GM12892 (cell line): Measurements from ENCODE around the gene RADIL.
"Not testable (repeated sequence)": the region's sequence is repeated elsewhere in the genome, so short reads cannot be mapped to it uniquely, and the experiment has no call there.

Experiments used
- DNase-seq: peaks from one replicate; pipeline ENCODE4 v3.0.0; 2011; ENCODE audit not compliant: insufficient read length
- FAIRE-seq: peaks from 2 replicates; lab custom pipeline; 2011; peaks lifted over from hg19 to GRCh38; lab: Jason Lieb, UNC
- POLR2A ChIP-seq: IDR thresholded peaks from 2 replicates; pipeline ENCODE4 v1.6.1; 2011; ENCODE audit warnings: low read depth, low read length, control low read depth
- POLR2AphosphoS5 ChIP-seq: IDR thresholded peaks from 2 replicates; pipeline ENCODE4 v1.6.1; 2011; ENCODE audit warnings: low read depth, low read length, control low read depth
- TAF1 ChIP-seq: IDR thresholded peaks from 2 replicates; pipeline ENCODE4 v1.6.1; 2011; ENCODE audit warnings: low read depth, mild to moderate bottlenecking, control low read depth, low read length, borderline replicate concordance

The RADIL gene

GRCh38 chr7:4893929-4894475 lies 10.5 kb upstream of the RADIL start:
- DNase-seq (no peak), FAIRE-seq (no peak)
- TF ChIP-seq TAF1, result no peak
- TF ChIP-seq POLR2A, result no peak
- TF ChIP-seq POLR2AphosphoS5, result no peak

GRCh38 chr7:4893188-4893587 lies 9.7 kb upstream of the RADIL start:
- FAIRE-seq, DNase-seq: not testable (repeated sequence)

- not testable (repeated sequence) for DNase-seq, FAIRE-seq
These were observed 8.0 kb upstream of the RADIL start for GRCh38 chr7:4891522-4891921.

DNA sequence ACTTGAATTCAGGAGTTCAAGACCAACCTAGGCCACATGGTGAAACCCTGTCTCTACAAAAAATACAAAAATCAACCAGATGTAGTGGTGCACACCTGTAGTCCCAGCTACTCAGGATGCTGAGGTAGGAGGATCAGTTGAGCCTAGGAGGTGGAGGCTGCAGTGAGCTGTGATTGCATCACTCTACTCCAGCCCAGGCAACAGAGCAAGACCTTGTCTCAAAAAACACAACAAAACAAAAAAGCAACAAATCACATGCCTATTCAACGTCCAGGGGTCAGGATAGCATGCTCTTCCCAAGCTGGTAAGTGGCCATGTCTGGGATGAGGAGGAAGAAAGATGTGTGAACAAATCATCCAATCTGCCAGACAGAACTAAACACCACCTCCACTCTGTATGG lies 6.2 kb upstream of the RADIL start:
- FAIRE-seq (no peak), DNase-seq (no peak)
- no peak for TF ChIP-seq TAF1
- TF ChIP-seq POLR2A, result no peak
- no peak for TF ChIP-seq POLR2AphosphoS5

- no peak for DNase-seq
- no peak for FAIRE-seq
- TF ChIP-seq POLR2A (no peak), POLR2AphosphoS5 (no peak), TAF1 (no peak)
These were observed 4.6 kb upstream of the RADIL start for GRCh38 chr7:4888161-4888560.

- DNase-seq (no peak), FAIRE-seq (no peak)
- TF ChIP-seq TAF1 (no peak), POLR2AphosphoS5 (no peak), POLR2A (no peak)
These were observed 3.2 kb upstream of the RADIL start for GRCh38 chr7:4886671-4887070.

GRCh38 chr7:4885317-4885807 lies 1.8 kb upstream of the RADIL start:
- no peak for FAIRE-seq
- TF ChIP-seq TAF1, result no peak
- no peak for TF ChIP-seq POLR2A
- TF ChIP-seq POLR2AphosphoS5, result no peak
- DNase-seq, result no peak

DNA sequence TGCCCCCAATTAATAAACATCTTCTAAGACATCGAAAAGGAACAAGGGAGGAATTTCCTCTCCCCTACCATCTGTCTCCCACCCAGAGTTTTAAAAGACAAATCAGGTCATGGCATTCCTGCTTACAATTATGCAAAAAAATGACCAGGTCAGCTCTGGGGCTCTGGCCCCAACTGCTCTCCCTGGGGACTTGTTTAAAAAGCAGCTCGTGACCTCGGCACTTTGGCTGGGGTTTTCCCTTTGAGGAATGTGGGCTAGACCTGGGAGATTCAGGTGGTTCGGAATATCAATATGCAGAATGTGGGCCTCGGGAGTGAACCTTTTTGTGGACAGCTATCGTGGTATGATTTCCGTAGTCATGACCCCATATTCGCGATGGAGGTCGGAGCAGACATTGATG lies 648 bp upstream of the RADIL start:
- FAIRE-seq (no peak), DNase-seq (no peak)
- no peak for TF ChIP-seq TAF1
- TF ChIP-seq POLR2A, result no peak
- TF ChIP-seq POLR2AphosphoS5, result no peak

DNA sequence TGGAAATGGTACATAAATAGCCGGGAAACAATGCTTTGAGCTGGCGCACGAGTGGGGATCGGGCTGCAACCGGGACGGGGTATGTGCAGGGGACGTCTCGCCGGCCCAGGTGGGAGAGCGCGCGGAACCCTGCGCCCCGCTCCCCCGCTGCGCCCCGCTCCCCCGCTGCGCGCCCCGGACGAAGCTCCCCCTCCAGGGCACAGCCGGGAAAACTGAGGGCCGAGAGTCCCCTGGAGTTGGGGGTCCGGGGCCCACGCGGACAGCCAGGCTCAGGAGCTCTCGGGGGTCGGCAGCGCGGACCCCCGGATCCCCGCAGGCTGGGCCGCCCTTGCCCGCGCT lies 514 bp downstream of the RADIL start:
- no peak for DNase-seq
- TF ChIP-seq TAF1 (no peak), POLR2A (no peak), POLR2AphosphoS5 (no peak)

GRCh38 chr7:4882169-4883032 lies 1.1 kb downstream of the RADIL start:
- no peak for FAIRE-seq
- TF ChIP-seq POLR2A (no peak), TAF1 (no peak), POLR2AphosphoS5 (no peak)
- no peak for DNase-seq

More for the DNA sequence above, 514 bp downstream of the RADIL start:
- FAIRE-seq, result no peak

GRCh38 chr7:4880218-4880617 lies 3.3 kb downstream of the RADIL start:
- no peak for FAIRE-seq
- TF ChIP-seq POLR2A (no peak), TAF1 (no peak), POLR2AphosphoS5 (no peak)
- no peak for DNase-seq

DNA sequence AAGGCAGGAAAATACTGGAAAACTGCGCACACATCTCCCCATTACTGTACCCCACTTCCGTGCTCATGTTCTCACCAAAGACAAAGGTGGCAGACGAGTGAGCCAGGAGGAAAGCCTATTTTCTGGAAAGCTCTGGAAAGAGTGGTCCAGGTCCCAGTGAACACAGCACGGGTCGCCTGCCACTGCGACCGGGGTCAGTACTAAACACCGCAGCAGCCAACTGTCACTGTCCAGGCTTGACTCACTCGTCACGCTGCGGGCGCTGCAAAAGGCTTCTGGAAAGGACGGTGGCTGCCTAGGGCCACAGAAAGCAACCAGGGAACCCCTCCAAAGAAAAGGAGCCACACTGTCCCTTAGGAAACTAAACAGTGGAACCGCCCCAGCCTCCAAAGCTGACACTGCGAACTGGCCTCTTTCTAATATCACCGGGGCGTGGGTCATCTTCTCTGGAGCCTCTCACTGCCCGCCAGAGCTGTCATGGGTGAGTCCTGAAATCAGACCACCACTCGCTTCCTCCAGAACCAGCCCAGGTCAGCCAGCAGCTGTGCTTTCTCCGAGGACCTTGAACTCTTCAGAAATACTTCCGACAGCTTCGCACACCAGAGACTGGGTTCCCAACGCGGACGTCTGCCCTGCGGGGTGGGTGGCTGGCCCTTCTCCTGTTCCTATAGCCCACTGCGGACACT lies 4.0 kb downstream of the RADIL start:
- TF ChIP-seq TAF1, result no peak
- no peak for TF ChIP-seq POLR2AphosphoS5
- no peak for TF ChIP-seq POLR2A
- DNase-seq (no peak), FAIRE-seq (no peak)
